Parathyroid adenoma (tissue), 2 donors: ENCODE results near the gene TMEM184A.
A peak's percentile ranks its signal among the peaks of the same experiment; 100 is the strongest.

Experiments used
- H2AFZ ChIP-seq: fragments of 300-600 bp; sonication (generic); one replicate; pipeline ENCODE4 v1.7.0; 2017; ENCODE audit warnings: antibody characterized with exemption, mild to moderate bottlenecking
- H3K27ac ChIP-seq: fragments of 300-600 bp; sonication (generic); one replicate; pipeline ENCODE4 v1.7.0; 2017
- H3K27me3 ChIP-seq: fragments of 300-600 bp; sonication (generic); one replicate; pipeline ENCODE4 v1.7.0; 2017; ENCODE audit warnings: low read length; ENCODE audit not compliant: control insufficient read depth, insufficient read depth
- H3K36me3 ChIP-seq: fragments of 300-600 bp; sonication (generic); one replicate; pipeline ENCODE4 v1.7.0; 2017; ENCODE audit warnings: low read length; ENCODE audit not compliant: control insufficient read depth, insufficient read depth
- H3K4me1 ChIP-seq: fragments of 300-600 bp; sonication (generic); one replicate; pipeline ENCODE4 v1.7.0; 2017; ENCODE audit warnings: control low read depth
- H3K4me2 ChIP-seq: fragments of 300-600 bp; sonication (generic); one replicate; pipeline ENCODE4 v1.7.0; 2017; ENCODE audit warnings: low read length
- H3K4me3 ChIP-seq: fragments of 300-600 bp; sonication (generic); one replicate; pipeline ENCODE4 v1.7.0; 2017; ENCODE audit warnings: low read depth, low read length
- H3K79me2 ChIP-seq: fragments of 300-600 bp; sonication (generic); one replicate; pipeline ENCODE4 v1.7.0; 2017; ENCODE audit warnings: control low read depth
- H3K9ac ChIP-seq: fragments of 300-600 bp; sonication (generic); one replicate; pipeline ENCODE4 v1.7.0; 2017; ENCODE audit warnings: mild to moderate bottlenecking
- H3K9me3 ChIP-seq: fragments of 300-600 bp; sonication (generic); one replicate; pipeline ENCODE4 v1.7.0; 2017; ENCODE audit warnings: low read length; ENCODE audit not compliant: control insufficient read depth
- TF ChIP-seq, protein P1 (sequence below): fragments of 300-600 bp; sonication (generic); IDR thresholded peaks from one replicate; pipeline ENCODE4 v1.7.0; 2017; ENCODE audit warnings: antibody characterized with exemption, mild to moderate bottlenecking
- donor health status: primary hyperparathyroidism.

TMEM184A gene

GRCh38 chr7:1531263-1531978 is 24.6 kb downstream of the TMEM184A start:
- H3K9ac ChIP-seq, result no peak overlapping the region
- H2AFZ ChIP-seq, result peak overlapping the region; percentile 66
- peak overlapping the region; percentile 62 for H3K4me3 ChIP-seq
- peak overlapping the region; percentile 85 for H3K4me2 ChIP-seq
- H3K27ac ChIP-seq, result peak overlapping the region; percentile 75
- TF ChIP-seq, protein P1, sequence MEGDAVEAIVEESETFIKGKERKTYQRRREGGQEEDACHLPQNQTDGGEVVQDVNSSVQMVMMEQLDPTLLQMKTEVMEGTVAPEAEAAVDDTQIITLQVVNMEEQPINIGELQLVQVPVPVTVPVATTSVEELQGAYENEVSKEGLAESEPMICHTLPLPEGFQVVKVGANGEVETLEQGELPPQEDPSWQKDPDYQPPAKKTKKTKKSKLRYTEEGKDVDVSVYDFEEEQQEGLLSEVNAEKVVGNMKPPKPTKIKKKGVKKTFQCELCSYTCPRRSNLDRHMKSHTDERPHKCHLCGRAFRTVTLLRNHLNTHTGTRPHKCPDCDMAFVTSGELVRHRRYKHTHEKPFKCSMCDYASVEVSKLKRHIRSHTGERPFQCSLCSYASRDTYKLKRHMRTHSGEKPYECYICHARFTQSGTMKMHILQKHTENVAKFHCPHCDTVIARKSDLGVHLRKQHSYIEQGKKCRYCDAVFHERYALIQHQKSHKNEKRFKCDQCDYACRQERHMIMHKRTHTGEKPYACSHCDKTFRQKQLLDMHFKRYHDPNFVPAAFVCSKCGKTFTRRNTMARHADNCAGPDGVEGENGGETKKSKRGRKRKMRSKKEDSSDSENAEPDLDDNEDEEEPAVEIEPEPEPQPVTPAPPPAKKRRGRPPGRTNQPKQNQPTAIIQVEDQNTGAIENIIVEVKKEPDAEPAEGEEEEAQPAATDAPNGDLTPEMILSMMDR, result no peak
- H3K36me3 ChIP-seq, result no peaks in the 10 kb centered on the region
- H3K9me3 ChIP-seq, result no peaks in the 10 kb centered on the region
- H3K4me1 ChIP-seq, result peaks cover 12% of the 10 kb centered on the region
- H3K27me3 ChIP-seq, result no peaks in the 10 kb centered on the region
- no peaks in the 10 kb centered on the region for H3K79me2 ChIP-seq

GRCh38 chr7:1530946-1531262 is 25.1 kb downstream of the TMEM184A start:
- H3K4me3 ChIP-seq, result peak overlapping the region; percentile 62
- H3K9ac ChIP-seq, result no peak overlapping the region
- peak overlapping the region; percentile 85 for H3K4me2 ChIP-seq
- peaks cover 12% of the 10 kb centered on the region for H3K4me1 ChIP-seq
- TF ChIP-seq, protein P1, result no peak
- no peak overlapping the region for H3K27ac ChIP-seq
- no peaks in the 10 kb centered on the region for H3K36me3 ChIP-seq
- no peak overlapping the region for H2AFZ ChIP-seq
- H3K27me3 ChIP-seq, result no peaks in the 10 kb centered on the region
- H3K79me2 ChIP-seq, result no peaks in the 10 kb centered on the region
- no peaks in the 10 kb centered on the region for H3K9me3 ChIP-seq

DNA sequence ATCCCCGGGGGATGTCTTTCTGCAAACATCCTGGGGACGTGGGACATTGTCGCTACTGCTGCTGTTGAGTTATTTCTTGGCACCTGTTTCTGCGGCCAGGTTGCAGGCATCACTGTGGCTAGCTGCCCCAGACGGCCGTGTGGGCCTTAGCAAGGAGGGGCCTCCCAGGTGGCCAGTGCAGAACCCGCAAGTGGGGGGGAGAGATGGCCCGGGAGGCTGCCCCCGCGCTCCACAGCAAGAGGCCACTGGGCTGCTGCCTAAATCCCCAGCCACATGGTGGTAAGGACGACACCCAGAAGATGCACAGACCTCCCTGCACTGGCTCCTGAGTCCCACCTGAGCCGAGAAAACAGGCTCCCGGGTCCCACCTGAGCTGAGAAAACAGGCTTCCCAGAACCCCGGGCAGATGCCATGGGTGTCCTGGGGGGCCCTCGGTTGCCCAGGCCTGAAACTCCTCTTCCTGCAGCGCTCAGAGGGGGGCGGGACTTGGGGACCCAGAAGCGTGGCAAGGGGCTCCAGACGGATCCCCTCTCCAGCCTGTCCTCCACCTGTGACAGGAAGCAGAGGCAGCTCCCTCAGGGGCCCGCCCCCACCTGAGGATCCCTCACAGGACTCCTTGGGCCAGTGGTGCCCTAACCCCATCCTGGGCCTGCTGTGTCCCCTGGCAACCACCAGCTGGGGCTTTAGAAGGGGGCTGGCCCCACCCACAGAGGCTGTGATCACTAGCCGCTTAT is 26.5 kb downstream of the TMEM184A start:
- H3K27ac ChIP-seq, result no peak overlapping the region

GRCh38 chr7:1526271-1526754 is 29.7 kb downstream of the TMEM184A start:
- no peak overlapping the region for H3K9ac ChIP-seq
- no peak overlapping the region for H3K4me3 ChIP-seq
- TF ChIP-seq, protein P1, result no peak
- no peaks in the 10 kb centered on the region for H3K27me3 ChIP-seq
- H3K4me2 ChIP-seq, result no peak overlapping the region
- H3K4me1 ChIP-seq, result peaks cover 4% of the 10 kb centered on the region
- H2AFZ ChIP-seq, result peak overlapping the region; percentile 35
- H3K27ac ChIP-seq, result no peak overlapping the region
- no peaks in the 10 kb centered on the region for H3K79me2 ChIP-seq
- H3K36me3 ChIP-seq, result no peaks in the 10 kb centered on the region
- no peaks in the 10 kb centered on the region for H3K9me3 ChIP-seq

More for the DNA sequence above, 26.5 kb downstream of the TMEM184A start:
- H3K4me1 ChIP-seq, result peaks cover 12% of the 10 kb centered on the region
- no peaks in the 10 kb centered on the region for H3K79me2 ChIP-seq
- no peak overlapping the region for H3K4me3 ChIP-seq
- H3K9ac ChIP-seq, result no peak overlapping the region
- no peak overlapping the region for H3K4me2 ChIP-seq
- H3K27me3 ChIP-seq, result no peaks in the 10 kb centered on the region
- H3K36me3 ChIP-seq, result no peaks in the 10 kb centered on the region
- TF ChIP-seq, protein P1, result no peak
- H3K9me3 ChIP-seq, result no peaks in the 10 kb centered on the region
- H2AFZ ChIP-seq, result no peak overlapping the region
